Stimulated activated naive CD8-positive, alpha-beta T cell treated with anti-CD3 and anti-CD28 coated beads, Interleukin-15, amount 100 ng/mL, for 72 hours (primary cell): ENCODE measurements around the gene MLLT3.
A peak's percentile ranks its signal among the peaks of the same experiment; 100 is the strongest.

Experiments used
- ATAC-seq: fragments of 150-1000 bp; cut with Tn5 transposase; 2 replicates; pipeline ENCODE4 v1.10.0; 2021; ENCODE audit warnings: mild to moderate bottlenecking, moderate library complexity
- DNase-seq, 2 donors: peaks; one replicate each; pipeline ENCODE4 v3.0.0; 2021 to 2022
- H3K27ac Mint-ChIP-seq, 2 donors: one replicate each; pipeline ENCODE4 v1.8.0; 2022; ENCODE audit warnings: mild to moderate bottlenecking in 2 of 2, mixed read lengths in 2 of 2, moderate library complexity in 2 of 2
- H3K27me3 Mint-ChIP-seq: one replicate; pipeline ENCODE4 v1.8.0; 2022; ENCODE audit warnings: mixed read lengths
- H3K4me1 Mint-ChIP-seq: one replicate; pipeline ENCODE4 v1.8.0; 2022; ENCODE audit warnings: mild to moderate bottlenecking, mixed read lengths
- H3K4me3 Mint-ChIP-seq, 2 donors: one replicate each; pipeline ENCODE4 v1.8.0; 2022; ENCODE audit warnings: mild to moderate bottlenecking in 2 of 2, mixed read lengths in 2 of 2, moderate library complexity in 1 of 2
- H3K9me3 Mint-ChIP-seq, 2 donors: one replicate each; pipeline ENCODE4 v1.8.0; 2022; ENCODE audit warnings: mixed read lengths in 2 of 2

The MLLT3 gene

GRCh38 chr9:20376731-20377375 is 245.4 kb downstream of the MLLT3 start:
- no peak for ATAC-seq
- Mint-ChIP-seq H3K27ac (no peak overlapping the region), H3K9me3 (no peaks in the 10 kb centered on the region), H3K4me1 (peaks cover 28% of the 10 kb centered on the region), H3K4me3 (peak overlapping the region; percentile 34 to 37), H3K27me3 (no peaks in the 10 kb centered on the region)
- DNase-seq: no peak

- peak overlapping the region in 1 of 2 donors; percentile 40 for H3K4me3 Mint-ChIP-seq
- no peak for ATAC-seq
- peak overlapping the region in 1 of 2 donors; percentile 79 for H3K27ac Mint-ChIP-seq
- peaks cover 32% of the 10 kb centered on the region for H3K4me1 Mint-ChIP-seq
- no peak for DNase-seq
- no peaks in the 10 kb centered on the region for H3K9me3 Mint-ChIP-seq
- H3K27me3 Mint-ChIP-seq: no peaks in the 10 kb centered on the region
Observed at GRCh38 chr9:20376042-20376441, 246.3 kb downstream of the MLLT3 start.

GRCh38 chr9:20373263-20373662 is 249.0 kb downstream of the MLLT3 start:
- no peaks in the 10 kb centered on the region for H3K27me3 Mint-ChIP-seq
- peaks cover 50% of the 10 kb centered on the region for H3K4me1 Mint-ChIP-seq
- ATAC-seq: no peak

GRCh38 chr9:20369391-20369790 is 252.9 kb downstream of the MLLT3 start:
- no peak overlapping the region for H3K4me3 Mint-ChIP-seq

More at GRCh38 chr9:20373263-20373662, 249.0 kb downstream of the MLLT3 start:
- no peak overlapping the region for H3K27ac Mint-ChIP-seq
- no peaks in the 10 kb centered on the region for H3K9me3 Mint-ChIP-seq
- no peak for DNase-seq
- H3K4me3 Mint-ChIP-seq: no peak overlapping the region

GRCh38 chr9:20367855-20368254 is 254.4 kb downstream of the MLLT3 start:
- no peak for ATAC-seq
- Mint-ChIP-seq H3K27me3 (no peaks in the 10 kb centered on the region), H3K9me3 (peaks cover 6 to 8% of the 10 kb centered on the region in 2 donors), H3K4me3 (no peak overlapping the region), H3K27ac (peak overlapping the region in 1 of 2 donors; percentile 9), H3K4me1 (peaks cover 44% of the 10 kb centered on the region)
- no peak for DNase-seq

More at GRCh38 chr9:20369391-20369790, 252.9 kb downstream of the MLLT3 start:
- no peak for DNase-seq
- peaks cover 36% of the 10 kb centered on the region for H3K4me1 Mint-ChIP-seq
- no peaks in the 10 kb centered on the region for H3K27me3 Mint-ChIP-seq
- ATAC-seq: no peak
- H3K27ac Mint-ChIP-seq: no peak overlapping the region
- peaks cover 6 to 8% of the 10 kb centered on the region in 2 donors for H3K9me3 Mint-ChIP-seq

GRCh38 chr9:20364959-20365358 is 257.3 kb downstream of the MLLT3 start:
- peaks cover 6 to 8% of the 10 kb centered on the region in 2 donors for H3K9me3 Mint-ChIP-seq
- H3K4me3 Mint-ChIP-seq: no peak overlapping the region
- no peak overlapping the region for H3K27ac Mint-ChIP-seq
- H3K27me3 Mint-ChIP-seq: no peaks in the 10 kb centered on the region
- H3K4me1 Mint-ChIP-seq: peaks cover 56% of the 10 kb centered on the region
- ATAC-seq (no peak), DNase-seq (no peak)

GRCh38 chr9:20363233-20363632 is 259.1 kb downstream of the MLLT3 start:
- Mint-ChIP-seq H3K9me3 (peaks cover 6 to 8% of the 10 kb centered on the region in 2 donors), H3K4me1 (peaks cover 54% of the 10 kb centered on the region), H3K4me3 (no peak overlapping the region), H3K27ac (no peak overlapping the region), H3K27me3 (no peaks in the 10 kb centered on the region)
- DNase-seq (no peak), ATAC-seq (no peak)

GRCh38 chr9:20361656-20362570 is 260.4 kb downstream of the MLLT3 start:
- Mint-ChIP-seq H3K27me3 (no peaks in the 10 kb centered on the region), H3K27ac (peak overlapping the region; percentile 14 to 91), H3K9me3 (peaks cover 1% of the 10 kb centered on the region in 2 donors), H3K4me3 (peak overlapping the region; percentile 43 to 67), H3K4me1 (peaks cover 61% of the 10 kb centered on the region)
- ATAC-seq (peak; percentile 68), DNase-seq (no peak)

- H3K27me3 Mint-ChIP-seq: no peaks in the 10 kb centered on the region
- DNase-seq: no peak
Observed at GRCh38 chr9:20361229-20361628, 261.1 kb downstream of the MLLT3 start.

GRCh38 chr9:20358207-20358606 is 264.1 kb downstream of the MLLT3 start:
- peak in 1 of 2 donors; percentile 20 for DNase-seq
- Mint-ChIP-seq H3K9me3 (no peaks in the 10 kb centered on the region), H3K27me3 (no peaks in the 10 kb centered on the region), H3K4me3 (peak overlapping the region; percentile 49 to 63), H3K4me1 (peaks cover 94% of the 10 kb centered on the region), H3K27ac (peak overlapping the region; percentile 86 to 93)
- peak; percentile 80 for ATAC-seq

More at GRCh38 chr9:20361229-20361628, 261.1 kb downstream of the MLLT3 start:
- peaks cover 68% of the 10 kb centered on the region for H3K4me1 Mint-ChIP-seq
- peak overlapping the region in 1 of 2 donors; percentile 44 for H3K4me3 Mint-ChIP-seq
- no peaks in the 10 kb centered on the region for H3K9me3 Mint-ChIP-seq
- H3K27ac Mint-ChIP-seq: no peak overlapping the region
- no peak for ATAC-seq

GRCh38 chr9:20357037-20357432 is 265.3 kb downstream of the MLLT3 start:
- no peaks in the 10 kb centered on the region for H3K9me3 Mint-ChIP-seq
- no peaks in the 10 kb centered on the region for H3K27me3 Mint-ChIP-seq
- DNase-seq (no peak), ATAC-seq (no peak)
- peaks cover 85% of the 10 kb centered on the region for H3K4me1 Mint-ChIP-seq
- H3K4me3 Mint-ChIP-seq: no peak overlapping the region
- peak overlapping the region; percentile 3 to 59 for H3K27ac Mint-ChIP-seq

GRCh38 chr9:20356403-20357036 is 265.8 kb downstream of the MLLT3 start:
- no peak overlapping the region for H3K4me3 Mint-ChIP-seq
- H3K27ac Mint-ChIP-seq: peak overlapping the region in 1 of 2 donors; percentile 59
- H3K9me3 Mint-ChIP-seq: no peaks in the 10 kb centered on the region
- peaks cover 80% of the 10 kb centered on the region for H3K4me1 Mint-ChIP-seq
- DNase-seq: peak; percentile 36 to 58
- ATAC-seq: peak; percentile 61
- H3K27me3 Mint-ChIP-seq: no peaks in the 10 kb centered on the region

GRCh38 chr9:20355022-20355421 is 267.3 kb downstream of the MLLT3 start:
- Mint-ChIP-seq H3K4me1 (peaks cover 65% of the 10 kb centered on the region), H3K4me3 (peak overlapping the region; percentile 39 to 69), H3K27me3 (no peaks in the 10 kb centered on the region), H3K9me3 (no peaks in the 10 kb centered on the region), H3K27ac (peak overlapping the region; percentile 84 to 89)
- peak; percentile 74 for ATAC-seq
- no peak for DNase-seq

GRCh38 chr9:20353931-20354652 is 268.2 kb downstream of the MLLT3 start:
- H3K4me1 Mint-ChIP-seq: peaks cover 62% of the 10 kb centered on the region
- H3K27ac Mint-ChIP-seq: no peak overlapping the region
- no peaks in the 10 kb centered on the region for H3K9me3 Mint-ChIP-seq
- ATAC-seq (no peak), DNase-seq (no peak)
- no peaks in the 10 kb centered on the region for H3K27me3 Mint-ChIP-seq
- no peak overlapping the region for H3K4me3 Mint-ChIP-seq

- Mint-ChIP-seq H3K4me1 (peaks cover 56% of the 10 kb centered on the region), H3K4me3 (no peak overlapping the region), H3K9me3 (no peaks in the 10 kb centered on the region), H3K27me3 (no peaks in the 10 kb centered on the region), H3K27ac (peak overlapping the region in 1 of 2 donors; percentile 48)
- DNase-seq (no peak), ATAC-seq (no peak)
Observed at GRCh38 chr9:20353524-20353923, 268.8 kb downstream of the MLLT3 start.
